Dedifferentiated amniotic fluid mesenchymal stem cell (primary cell): Measurements from ENCODE around the gene ABRACL.

ENCODE experiments used
- DNase-seq: peaks from one replicate; pipeline ENCODE4 v3.0.0-alpha.2; 2016; ENCODE audit errors: extremely low spot score

Gene ABRACL

DNA sequence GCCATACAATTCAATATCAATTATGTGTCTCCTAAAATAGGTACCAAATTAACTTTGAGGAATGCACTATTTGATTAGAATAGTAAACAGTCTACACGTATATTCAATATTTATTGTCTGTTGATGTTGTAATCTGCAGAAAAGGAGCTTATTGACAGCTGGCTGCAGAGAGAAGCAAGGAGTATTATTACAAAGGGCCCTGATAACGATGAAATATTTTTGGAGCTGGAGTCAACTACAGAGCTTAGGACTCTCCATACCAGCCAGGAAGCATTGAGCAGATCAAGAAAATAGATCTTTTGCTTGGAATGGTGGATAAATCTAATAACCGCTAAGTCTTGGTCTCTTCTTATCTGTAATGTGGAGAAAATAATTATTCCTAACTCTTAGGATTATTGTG lies 25.5 kb downstream of the ABRACL start:
- no peak for DNase-seq

- DNase-seq, result no peak
These were observed 27.2 kb downstream of the ABRACL start for GRCh38 chr6:139055709-139056108.

- no peak for DNase-seq
These were observed 29.5 kb downstream of the ABRACL start for GRCh38 chr6:139058029-139058428.

DNA sequence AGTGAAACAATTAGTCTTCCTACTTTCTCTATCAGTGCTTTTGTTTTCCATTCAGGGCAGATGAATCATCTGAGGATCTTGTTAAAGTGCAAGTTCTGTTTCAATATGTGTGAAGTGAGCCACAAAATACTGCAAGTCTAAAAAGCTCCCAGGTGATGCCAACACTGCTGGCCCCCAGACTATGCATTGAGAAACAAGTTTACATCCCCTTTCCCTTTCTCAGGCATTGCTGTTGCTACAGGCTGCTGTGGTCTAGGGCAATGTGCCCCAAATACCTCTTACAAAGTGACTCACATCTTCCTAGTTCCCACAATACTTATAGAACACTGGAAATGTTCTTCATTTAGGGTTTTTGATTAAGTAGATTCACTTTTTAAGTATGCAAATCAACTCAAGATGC lies 31.8 kb downstream of the ABRACL start:
- peak; percentile 60 for DNase-seq

DNA sequence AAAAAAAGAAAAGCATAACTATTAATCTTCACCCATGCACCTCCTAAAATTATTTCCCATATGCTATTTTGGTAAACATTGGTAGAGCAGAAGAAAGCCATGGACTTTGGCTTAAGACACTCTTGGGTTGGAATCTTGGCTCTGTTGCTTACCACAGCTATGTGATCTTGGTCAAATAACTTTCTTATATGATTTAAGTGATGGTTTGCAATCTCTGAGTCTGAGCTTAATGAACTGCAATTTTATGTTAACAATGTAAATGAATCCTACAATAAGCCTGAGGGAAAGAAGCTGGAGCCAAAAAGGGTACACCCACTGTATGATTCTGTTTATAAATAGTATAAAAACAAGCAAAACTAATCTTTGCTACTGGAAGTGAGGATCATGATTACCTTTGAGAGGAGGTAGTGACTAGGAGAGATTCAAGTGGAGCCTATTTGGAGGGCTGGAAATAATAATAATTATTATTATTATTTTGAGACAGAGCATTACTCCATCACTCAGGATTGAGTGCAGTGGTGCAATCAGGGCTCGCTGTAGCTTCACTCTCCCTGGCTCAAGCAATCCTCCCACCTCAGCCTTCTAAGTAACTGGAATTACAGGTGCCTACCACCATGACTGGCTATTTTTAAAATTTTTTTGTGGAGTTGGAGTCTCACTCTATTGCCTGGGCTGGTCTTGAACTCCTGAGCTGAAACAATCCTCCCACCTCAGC lies 34.5 kb downstream of the ABRACL start:
- peak; percentile 75 for DNase-seq

- no peak for DNase-seq
These were observed 36.6 kb downstream of the ABRACL start for GRCh38 chr6:139064981-139065665.

GRCh38 chr6:139066080-139066479 lies 37.5 kb downstream of the ABRACL start:
- DNase-seq, result no peak

DNA sequence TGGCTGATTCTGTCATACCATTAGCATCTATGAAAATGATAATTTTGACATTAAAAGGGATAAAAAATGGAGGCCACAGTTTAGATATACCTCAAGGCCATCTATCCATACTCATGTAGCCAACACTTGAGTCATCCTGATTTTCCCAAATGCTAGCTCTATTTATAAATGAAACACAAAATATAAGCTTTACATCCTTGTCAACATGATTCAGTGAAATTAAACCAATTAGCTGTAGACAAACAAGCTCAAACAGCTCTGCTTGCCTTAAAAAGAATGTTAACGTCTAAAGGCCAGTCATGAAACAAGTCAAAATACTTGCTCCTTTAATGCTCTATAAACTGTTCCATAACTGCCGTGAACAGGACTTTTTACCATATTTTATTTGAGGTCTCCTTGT lies 40.3 kb downstream of the ABRACL start:
- DNase-seq, result no peak

DNA sequence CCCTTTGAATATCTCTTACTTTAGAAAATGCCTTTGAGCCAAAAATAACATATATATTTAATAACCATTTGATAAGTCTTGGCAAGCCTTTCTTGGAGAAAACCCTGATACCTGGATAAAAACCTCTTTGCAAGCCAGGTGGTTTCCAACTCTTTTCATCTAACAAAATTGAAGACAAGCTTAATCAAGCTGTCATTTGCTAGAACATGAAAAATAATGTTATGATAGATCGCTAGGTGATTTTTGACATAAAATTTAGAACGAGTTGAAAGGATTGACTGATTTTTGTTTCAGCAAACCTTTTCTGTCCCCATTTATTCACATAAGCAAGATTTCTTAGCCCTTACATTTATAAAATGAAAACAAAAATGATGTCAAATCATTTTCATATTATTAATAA lies 44.6 kb downstream of the ABRACL start:
- DNase-seq, result no peak

- DNase-seq, result no peak
These were observed 50.5 kb downstream of the ABRACL start for GRCh38 chr6:139079018-139079417.

- no peak for DNase-seq
These were observed 51.8 kb downstream of the ABRACL start for GRCh38 chr6:139080255-139080920.

DNA sequence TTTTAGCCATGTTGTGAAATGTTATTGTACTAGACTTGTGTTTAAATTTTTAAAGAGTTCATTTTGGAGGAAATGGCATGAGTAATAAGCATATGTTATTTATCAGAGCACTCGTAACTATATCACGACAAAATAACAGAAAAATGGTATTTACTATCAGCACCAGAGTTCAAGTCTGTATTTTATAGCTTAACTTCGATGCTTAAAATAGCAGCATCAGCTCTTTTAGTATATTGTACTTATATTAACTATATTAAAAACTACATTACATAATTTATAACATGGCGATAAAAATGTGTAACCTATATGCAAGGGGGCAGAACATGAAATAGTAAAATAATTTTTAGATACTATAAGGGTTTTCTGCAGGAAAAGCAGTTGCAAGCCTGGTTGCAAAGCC lies 52.9 kb downstream of the ABRACL start:
- DNase-seq, result no peak

DNA sequence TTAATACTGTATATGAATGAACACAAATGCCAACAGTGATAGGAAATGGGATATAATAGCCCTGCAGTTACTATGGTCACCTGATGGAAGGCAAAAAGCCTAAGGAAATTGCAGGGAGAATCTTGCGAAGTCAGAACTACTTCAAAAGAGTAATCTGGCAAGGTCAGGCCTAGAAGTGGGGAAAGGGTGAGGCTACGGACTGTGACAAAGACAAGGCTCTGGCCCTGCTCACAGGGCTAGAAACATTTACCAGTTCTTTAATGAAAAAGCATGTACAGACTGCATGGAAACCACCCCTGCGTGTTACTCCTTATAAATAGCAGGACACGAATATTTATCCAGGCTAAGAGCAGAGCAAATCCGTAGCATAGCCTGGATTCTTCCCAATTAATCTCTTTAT lies 53.8 kb downstream of the ABRACL start:
- DNase-seq, result no peak

DNA sequence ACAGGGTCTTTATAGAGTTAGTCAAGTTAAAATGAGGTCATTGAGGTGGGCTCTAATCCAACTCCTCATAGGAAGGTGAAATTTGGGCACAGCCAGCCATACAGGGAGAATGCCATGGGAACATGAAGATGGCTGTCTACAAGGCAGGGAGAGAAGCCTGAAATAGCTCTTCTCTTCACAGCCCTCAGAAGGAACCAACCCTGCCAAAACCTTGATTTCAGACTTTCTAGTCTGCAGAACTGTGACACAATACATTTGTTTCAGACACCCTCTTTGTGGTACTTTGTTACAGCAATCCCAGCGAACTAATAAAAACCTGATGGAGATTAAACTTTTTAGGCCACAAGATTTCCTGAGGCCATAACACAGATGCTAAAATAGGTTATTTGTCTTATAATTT lies 63.3 kb downstream of the ABRACL start:
- no peak for DNase-seq
